ENCODE measurements around the gene ZNF23.

ZNF23 gene

DNA sequence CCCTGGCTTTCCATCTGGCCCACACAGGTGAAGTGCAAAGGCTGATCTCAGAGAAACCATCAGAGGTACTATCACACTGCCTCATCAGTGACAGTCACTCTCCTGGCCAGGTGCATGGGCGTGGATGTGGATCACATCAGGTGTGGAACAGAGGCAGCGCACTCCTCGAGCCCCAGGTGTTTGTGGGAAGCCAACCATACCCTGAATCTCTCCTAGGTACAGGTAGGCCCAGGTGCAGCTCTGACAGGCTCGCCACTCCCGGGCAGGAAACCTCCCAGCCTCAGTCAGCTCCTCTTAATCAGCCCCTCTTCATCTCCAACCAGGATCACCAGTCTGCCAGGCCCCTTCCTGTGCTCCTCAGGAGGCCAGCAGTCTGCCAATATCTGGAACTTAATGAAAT is 51.9 kb downstream of the ZNF23 start:
- ATAC-seq: no peak
- TF ChIP-seq GLIS3 (CRISPR knock-in tag; IDR thresholded peaks at IDR 0.05): no peak
- TF ChIP-seq ARNTL (CRISPR knock-in tag; IDR thresholded peaks at IDR 0.05; ENCODE audit: borderline replicate concordance, low read depth): no peak
- TF ChIP-seq, protein P1, sequence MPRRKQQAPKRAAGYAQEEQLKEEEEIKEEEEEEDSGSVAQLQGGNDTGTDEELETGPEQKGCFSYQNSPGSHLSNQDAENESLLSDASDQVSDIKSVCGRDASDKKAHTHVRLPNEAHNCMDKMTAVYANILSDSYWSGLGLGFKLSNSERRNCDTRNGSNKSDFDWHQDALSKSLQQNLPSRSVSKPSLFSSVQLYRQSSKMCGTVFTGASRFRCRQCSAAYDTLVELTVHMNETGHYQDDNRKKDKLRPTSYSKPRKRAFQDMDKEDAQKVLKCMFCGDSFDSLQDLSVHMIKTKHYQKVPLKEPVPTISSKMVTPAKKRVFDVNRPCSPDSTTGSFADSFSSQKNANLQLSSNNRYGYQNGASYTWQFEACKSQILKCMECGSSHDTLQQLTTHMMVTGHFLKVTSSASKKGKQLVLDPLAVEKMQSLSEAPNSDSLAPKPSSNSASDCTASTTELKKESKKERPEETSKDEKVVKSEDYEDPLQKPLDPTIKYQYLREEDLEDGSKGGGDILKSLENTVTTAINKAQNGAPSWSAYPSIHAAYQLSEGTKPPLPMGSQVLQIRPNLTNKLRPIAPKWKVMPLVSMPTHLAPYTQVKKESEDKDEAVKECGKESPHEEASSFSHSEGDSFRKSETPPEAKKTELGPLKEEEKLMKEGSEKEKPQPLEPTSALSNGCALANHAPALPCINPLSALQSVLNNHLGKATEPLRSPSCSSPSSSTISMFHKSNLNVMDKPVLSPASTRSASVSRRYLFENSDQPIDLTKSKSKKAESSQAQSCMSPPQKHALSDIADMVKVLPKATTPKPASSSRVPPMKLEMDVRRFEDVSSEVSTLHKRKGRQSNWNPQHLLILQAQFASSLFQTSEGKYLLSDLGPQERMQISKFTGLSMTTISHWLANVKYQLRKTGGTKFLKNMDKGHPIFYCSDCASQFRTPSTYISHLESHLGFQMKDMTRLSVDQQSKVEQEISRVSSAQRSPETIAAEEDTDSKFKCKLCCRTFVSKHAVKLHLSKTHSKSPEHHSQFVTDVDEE (CRISPR knock-in tag; IDR thresholded peaks at IDR 0.05): no peak
- TF ChIP-seq OSR1 (CRISPR knock-in tag; IDR thresholded peaks at IDR 0.05): no peak
- no peak for TF ChIP-seq ISL1 (CRISPR knock-in tag; IDR thresholded peaks at IDR 0.05)
- TF ChIP-seq ZC3H10 (CRISPR knock-in tag; IDR thresholded peaks at IDR 0.05): no peak
- TF ChIP-seq SNAI2 (CRISPR knock-in tag; IDR thresholded peaks at IDR 0.05): no peak
- TF ChIP-seq, protein P2, sequence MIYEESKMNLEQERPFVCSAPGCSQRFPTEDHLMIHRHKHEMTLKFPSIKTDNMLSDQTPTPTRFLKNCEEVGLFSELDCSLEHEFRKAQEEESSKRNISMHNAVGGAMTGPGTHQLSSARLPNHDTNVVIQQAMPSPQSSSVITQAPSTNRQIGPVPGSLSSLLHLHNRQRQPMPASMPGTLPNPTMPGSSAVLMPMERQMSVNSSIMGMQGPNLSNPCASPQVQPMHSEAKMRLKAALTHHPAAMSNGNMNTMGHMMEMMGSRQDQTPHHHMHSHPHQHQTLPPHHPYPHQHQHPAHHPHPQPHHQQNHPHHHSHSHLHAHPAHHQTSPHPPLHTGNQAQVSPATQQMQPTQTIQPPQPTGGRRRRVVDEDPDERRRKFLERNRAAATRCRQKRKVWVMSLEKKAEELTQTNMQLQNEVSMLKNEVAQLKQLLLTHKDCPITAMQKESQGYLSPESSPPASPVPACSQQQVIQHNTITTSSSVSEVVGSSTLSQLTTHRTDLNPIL (CRISPR knock-in tag; IDR thresholded peaks at IDR 0.05; ENCODE audit: low read depth): no peak
- TF ChIP-seq BACH2 (CRISPR knock-in tag; IDR thresholded peaks at IDR 0.05; ENCODE audit: borderline replicate concordance): no peak
- no peak for TF ChIP-seq RARB (CRISPR knock-in tag; IDR thresholded peaks at IDR 0.05)
- no peak for TF ChIP-seq ZNF70 (CRISPR knock-in tag; IDR thresholded peaks at IDR 0.05)
- TF ChIP-seq PPARA (CRISPR knock-in tag; IDR thresholded peaks at IDR 0.05; ENCODE audit: borderline replicate concordance): no peak
- TF ChIP-seq, protein P3, sequence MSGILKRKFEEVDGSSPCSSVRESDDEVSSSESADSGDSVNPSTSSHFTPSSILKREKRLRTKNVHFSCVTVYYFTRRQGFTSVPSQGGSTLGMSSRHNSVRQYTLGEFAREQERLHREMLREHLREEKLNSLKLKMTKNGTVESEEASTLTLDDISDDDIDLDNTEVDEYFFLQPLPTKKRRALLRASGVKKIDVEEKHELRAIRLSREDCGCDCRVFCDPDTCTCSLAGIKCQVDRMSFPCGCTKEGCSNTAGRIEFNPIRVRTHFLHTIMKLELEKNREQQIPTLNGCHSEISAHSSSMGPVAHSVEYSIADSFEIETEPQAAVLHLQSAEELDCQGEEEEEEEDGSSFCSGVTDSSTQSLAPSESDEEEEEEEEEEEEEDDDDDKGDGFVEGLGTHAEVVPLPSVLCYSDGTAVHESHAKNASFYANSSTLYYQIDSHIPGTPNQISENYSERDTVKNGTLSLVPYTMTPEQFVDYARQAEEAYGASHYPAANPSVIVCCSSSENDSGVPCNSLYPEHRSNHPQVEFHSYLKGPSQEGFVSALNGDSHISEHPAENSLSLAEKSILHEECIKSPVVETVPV (CRISPR knock-in tag; IDR thresholded peaks at IDR 0.05): no peak
- TF ChIP-seq TOX (CRISPR knock-in tag; IDR thresholded peaks at IDR 0.05; ENCODE audit: borderline replicate concordance): no peak
- TF ChIP-seq TCF4 (CRISPR knock-in tag; IDR thresholded peaks at IDR 0.05; ENCODE audit: borderline replicate concordance): no peak
- TF ChIP-seq CSDC2 (CRISPR knock-in tag; IDR thresholded peaks at IDR 0.05): no peak

DNA sequence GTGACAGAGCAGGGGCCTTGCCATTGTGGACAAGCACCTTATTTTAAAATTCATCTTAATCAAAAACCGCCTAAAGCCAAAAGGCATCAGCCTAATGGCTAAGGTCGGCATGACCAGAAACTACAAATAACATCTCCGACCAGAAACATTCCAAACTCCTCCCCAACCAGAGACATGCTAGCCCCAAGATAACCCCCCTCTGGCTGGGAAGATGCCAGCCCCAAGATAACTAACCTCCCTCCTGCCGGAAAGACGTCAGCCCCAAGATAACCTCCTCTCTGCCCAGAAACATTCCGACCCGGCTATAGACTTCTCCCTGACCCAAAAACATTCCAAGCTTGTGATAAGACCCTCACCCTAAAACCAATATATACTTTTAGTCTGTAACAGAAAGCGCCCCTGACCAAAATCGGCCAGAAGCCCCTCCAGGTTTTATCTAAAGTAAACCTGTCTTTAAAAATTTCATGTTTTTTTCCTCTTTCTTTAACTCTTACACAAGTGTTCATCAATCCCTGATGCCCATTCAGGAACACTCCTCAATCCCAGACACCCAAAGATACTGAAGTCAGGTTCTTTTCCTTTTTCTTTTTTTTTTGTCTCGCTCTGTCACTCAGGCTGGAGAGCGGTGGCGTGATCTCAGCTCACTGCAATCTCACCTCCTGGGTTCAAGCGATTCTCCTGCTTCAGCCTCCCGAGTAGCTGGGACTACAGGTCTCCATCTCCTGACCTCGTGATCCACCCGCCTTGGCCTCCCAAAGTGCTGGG is 52.9 kb downstream of the ZNF23 start:
- ATAC-seq: no peak
- TF ChIP-seq, protein P1 (CRISPR knock-in tag; IDR thresholded peaks at IDR 0.05): no peak
- TF ChIP-seq TOX (CRISPR knock-in tag; IDR thresholded peaks at IDR 0.05; ENCODE audit: borderline replicate concordance): no peak
- TF ChIP-seq BACH2 (CRISPR knock-in tag; IDR thresholded peaks at IDR 0.05; ENCODE audit: borderline replicate concordance): no peak
- no peak for TF ChIP-seq ZFP30 (CRISPR knock-in tag; IDR thresholded peaks at IDR 0.05)
- no peak for TF ChIP-seq ZC3H10 (CRISPR knock-in tag; IDR thresholded peaks at IDR 0.05)
- TF ChIP-seq, protein P3 (CRISPR knock-in tag; IDR thresholded peaks at IDR 0.05): no peak
- TF ChIP-seq, protein P4, sequence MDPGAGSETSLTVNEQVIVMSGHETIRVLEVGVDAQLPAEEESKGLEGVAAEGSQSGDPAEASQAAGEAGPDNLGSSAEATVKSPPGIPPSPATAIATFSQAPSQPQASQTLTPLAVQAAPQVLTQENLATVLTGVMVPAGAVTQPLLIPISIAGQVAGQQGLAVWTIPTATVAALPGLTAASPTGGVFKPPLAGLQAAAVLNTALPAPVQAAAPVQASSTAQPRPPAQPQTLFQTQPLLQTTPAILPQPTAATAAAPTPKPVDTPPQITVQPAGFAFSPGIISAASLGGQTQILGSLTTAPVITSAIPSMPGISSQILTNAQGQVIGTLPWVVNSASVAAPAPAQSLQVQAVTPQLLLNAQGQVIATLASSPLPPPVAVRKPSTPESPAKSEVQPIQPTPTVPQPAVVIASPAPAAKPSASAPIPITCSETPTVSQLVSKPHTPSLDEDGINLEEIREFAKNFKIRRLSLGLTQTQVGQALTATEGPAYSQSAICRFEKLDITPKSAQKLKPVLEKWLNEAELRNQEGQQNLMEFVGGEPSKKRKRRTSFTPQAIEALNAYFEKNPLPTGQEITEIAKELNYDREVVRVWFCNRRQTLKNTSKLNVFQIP (CRISPR knock-in tag; IDR thresholded peaks at IDR 0.05; ENCODE audit: borderline replicate concordance, low read depth): no peak
- no peak for TF ChIP-seq ISL1 (CRISPR knock-in tag; IDR thresholded peaks at IDR 0.05)
- no peak for TF ChIP-seq ZNF70 (CRISPR knock-in tag; IDR thresholded peaks at IDR 0.05)
- TF ChIP-seq ARNTL (CRISPR knock-in tag; IDR thresholded peaks at IDR 0.05; ENCODE audit: borderline replicate concordance, low read depth): no peak
- no peak for TF ChIP-seq ESRRG (CRISPR knock-in tag; IDR thresholded peaks at IDR 0.05)
- no peak for TF ChIP-seq TCF4 (CRISPR knock-in tag; IDR thresholded peaks at IDR 0.05; ENCODE audit: borderline replicate concordance)
- no peak for TF ChIP-seq RARB (CRISPR knock-in tag; IDR thresholded peaks at IDR 0.05)
- no peak for TF ChIP-seq ZNF8 (CRISPR knock-in tag; IDR thresholded peaks at IDR 0.05)
- no peak for TF ChIP-seq ZFP3 (CRISPR knock-in tag; IDR thresholded peaks at IDR 0.05)
- no peak for TF ChIP-seq CSDC2 (CRISPR knock-in tag; IDR thresholded peaks at IDR 0.05)
- TF ChIP-seq, protein P5, sequence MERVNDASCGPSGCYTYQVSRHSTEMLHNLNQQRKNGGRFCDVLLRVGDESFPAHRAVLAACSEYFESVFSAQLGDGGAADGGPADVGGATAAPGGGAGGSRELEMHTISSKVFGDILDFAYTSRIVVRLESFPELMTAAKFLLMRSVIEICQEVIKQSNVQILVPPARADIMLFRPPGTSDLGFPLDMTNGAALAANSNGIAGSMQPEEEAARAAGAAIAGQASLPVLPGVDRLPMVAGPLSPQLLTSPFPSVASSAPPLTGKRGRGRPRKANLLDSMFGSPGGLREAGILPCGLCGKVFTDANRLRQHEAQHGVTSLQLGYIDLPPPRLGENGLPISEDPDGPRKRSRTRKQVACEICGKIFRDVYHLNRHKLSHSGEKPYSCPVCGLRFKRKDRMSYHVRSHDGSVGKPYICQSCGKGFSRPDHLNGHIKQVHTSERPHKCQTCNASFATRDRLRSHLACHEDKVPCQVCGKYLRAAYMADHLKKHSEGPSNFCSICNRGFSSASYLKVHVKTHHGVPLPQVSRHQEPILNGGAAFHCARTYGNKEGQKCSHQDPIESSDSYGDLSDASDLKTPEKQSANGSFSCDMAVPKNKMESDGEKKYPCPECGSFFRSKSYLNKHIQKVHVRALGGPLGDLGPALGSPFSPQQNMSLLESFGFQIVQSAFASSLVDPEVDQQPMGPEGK (CRISPR knock-in tag; IDR thresholded peaks at IDR 0.05; ENCODE audit: borderline replicate concordance): no peak
- no peak for TF ChIP-seq OSR1 (CRISPR knock-in tag; IDR thresholded peaks at IDR 0.05)

Measured in SK-N-SH treated with all-trans-retinoic acid at 6 μM for 48 hours (cell line).